Natural killer cell (primary cell): ENCODE data around the gene ADAMTS18. TPM values are rescaled to one million over a fixed set of nuclear protein-coding genes. Genes with fewer than 3 reads are reported as not detected.

Experiments
- ATAC-seq, 3 donors: fragments of 150-1000 bp in 2 of 3; fragments of 200-7000 bp in 1 of 3; cut with Tn5 transposase; 1 replicate in 1 of 3; 2 replicates in 2 of 3; pipeline ENCODE4 v1.10.0; 2021; ENCODE audit warnings: mild to moderate bottlenecking in 2 of 3, moderate library complexity in 2 of 3
- DNase-seq, 2 donors: peaks; one replicate each; pipeline versions ENCODE4 v3.0.0 to v3.0.0-alpha.2; 2013 to 2021; ENCODE audit warnings: mixed read lengths in 1 of 2
- H3K27ac ChIP-seq: one replicate; pipeline ENCODE4 v1.5.1; 2013; ENCODE audit warnings: mild to moderate bottlenecking, low read length
- H3K27me3 ChIP-seq: one replicate; pipeline ENCODE4 v1.6.1; 2013; ENCODE audit warnings: low read length; ENCODE audit not compliant: control insufficient read depth, insufficient read depth
- H3K36me3 ChIP-seq: one replicate; pipeline ENCODE4 v1.6.1; 2013; ENCODE audit warnings: low read length; ENCODE audit not compliant: control insufficient read depth, insufficient read depth
- H3K4me1 ChIP-seq: one replicate; pipeline ENCODE4 v1.6.1; 2013; ENCODE audit warnings: low read length; ENCODE audit not compliant: control insufficient read depth, insufficient read depth
- H3K4me3 ChIP-seq: one replicate; pipeline ENCODE4 v1.5.1; 2013; ENCODE audit warnings: low read length
- H3K9me3 ChIP-seq: one replicate; pipeline ENCODE4 v1.6.1; 2013; ENCODE audit warnings: low read length; ENCODE audit not compliant: control insufficient read depth, insufficient read depth
- H3K27ac Mint-ChIP-seq, 2 donors: one replicate each; pipeline ENCODE4 v1.8.0; 2022; ENCODE audit warnings: mild to moderate bottlenecking in 2 of 2, mixed read lengths in 2 of 2, moderate library complexity in 1 of 2
- H3K27me3 Mint-ChIP-seq, 2 donors: one replicate each; pipeline ENCODE4 v1.8.0; 2022; ENCODE audit warnings: low read depth in 2 of 2, mixed read lengths in 2 of 2
- H3K36me3 Mint-ChIP-seq: one replicate; pipeline ENCODE4 v1.8.0; 2022; ENCODE audit warnings: mixed read lengths
- H3K4me1 Mint-ChIP-seq, 2 donors: one replicate each; pipeline ENCODE4 v1.8.0; 2022; ENCODE audit warnings: mixed read lengths in 2 of 2
- H3K4me3 Mint-ChIP-seq: one replicate; pipeline ENCODE4 v1.8.0; 2022; ENCODE audit warnings: mild to moderate bottlenecking, moderate library complexity, mixed read lengths
- H3K9me3 Mint-ChIP-seq, 2 donors: one replicate each; pipeline ENCODE4 v1.8.0; 2022; ENCODE audit warnings: mixed read lengths in 2 of 2
- CTCF ChIP-seq: fragments of 200-600 bp; IDR thresholded peaks from one replicate; pipeline ENCODE4 v1.8.0; 2022; ENCODE audit warnings: antibody characterized with exemption
- WGBS: methylation state at CpG from one replicate; pipeline ENCODE4 v1.1.7; 2013; ENCODE audit warnings: missing lambda C conversion rate; ENCODE audit not compliant: insufficient coverage; 5-methylcytosine and 5-hydroxymethylcytosine counted together
- intact Hi-C: fragments of 100-400 bp; cut with micrococcal nuclease; formaldehyde crosslinking; loops from one replicate; pipeline ENCODE4 v1.14.2; 2022
- total RNA-seq, 4 donors: library from RNA; stranded (reverse); fragments of 120-200 nt in 1 of 4; gene quantifications; one replicate each; pipeline versions ENCODE4 v1.2.3 to v1.2.4, GENCODE V29; 2013 to 2022

ADAMTS18 gene
- total RNA-seq, 3 donors from 2014 or later (not counting 1 experiment from before 2014, with no cell fraction given), result not detected

GRCh38 chr16:77323695-77324094, 111.1 kb downstream of the ADAMTS18 start:
- no peak overlapping the region for H3K4me3 ChIP-seq
- DNase-seq (no peak), ATAC-seq (no peak)
- H3K4me1 ChIP-seq, result no peaks in the 10 kb centered on the region
- Mint-ChIP-seq H3K4me3 (no peak overlapping the region), H3K27ac (no peak overlapping the region), H3K9me3 (no peaks in the 10 kb centered on the region), H3K27me3 (peaks cover 0 to 3% of the 10 kb centered on the region in 2 donors), H3K36me3 (no peaks in the 10 kb centered on the region), H3K4me1 (no peaks in the 10 kb centered on the region)
- intact Hi-C loops, result no loop called here
- no peaks in the 10 kb centered on the region for H3K36me3 ChIP-seq
- no peak overlapping the region for H3K27ac ChIP-seq
- no peak for TF ChIP-seq CTCF
- no peaks in the 10 kb centered on the region for H3K27me3 ChIP-seq
- no peaks in the 10 kb centered on the region for H3K9me3 ChIP-seq
- WGBS, result 83% methylated on average over 2 of the region's 2 CpGs

GRCh38 chr16:77322757-77323156, 112.1 kb downstream of the ADAMTS18 start:
- ATAC-seq, result no peak
- Histone ChIP-seq H3K36me3 (no peaks in the 10 kb centered on the region), H3K9me3 (no peaks in the 10 kb centered on the region), H3K4me3 (no peak overlapping the region), H3K27ac (no peak overlapping the region), H3K4me1 (no peaks in the 10 kb centered on the region), H3K27me3 (no peaks in the 10 kb centered on the region)
- no peak for TF ChIP-seq CTCF
- intact Hi-C loops, result no loop called here
- no peak for DNase-seq
- H3K36me3 Mint-ChIP-seq, result no peaks in the 10 kb centered on the region
- 65% methylated on average over 2 of the region's 2 CpGs for WGBS
- no peak overlapping the region for H3K27ac Mint-ChIP-seq
- peaks cover 0 to 3% of the 10 kb centered on the region in 2 donors for H3K27me3 Mint-ChIP-seq
- no peaks in the 10 kb centered on the region for H3K4me1 Mint-ChIP-seq
- H3K4me3 Mint-ChIP-seq, result no peak overlapping the region
- no peaks in the 10 kb centered on the region for H3K9me3 Mint-ChIP-seq

- H3K4me1 Mint-ChIP-seq, result no peaks in the 10 kb centered on the region
- ATAC-seq (no peak), DNase-seq (no peak)
- intact Hi-C loops, result no loop called here
- Histone ChIP-seq H3K27me3 (no peaks in the 10 kb centered on the region), H3K27ac (no peak overlapping the region), H3K36me3 (no peaks in the 10 kb centered on the region), H3K4me1 (no peaks in the 10 kb centered on the region), H3K4me3 (no peak overlapping the region), H3K9me3 (no peaks in the 10 kb centered on the region)
- TF ChIP-seq CTCF, result no peak
- no peak overlapping the region for H3K27ac Mint-ChIP-seq
- H3K36me3 Mint-ChIP-seq, result no peaks in the 10 kb centered on the region
- peaks cover 0 to 3% of the 10 kb centered on the region in 2 donors for H3K27me3 Mint-ChIP-seq
- 83% methylated on average over 2 of the region's 2 CpGs for WGBS
- no peaks in the 10 kb centered on the region for H3K9me3 Mint-ChIP-seq
- no peak overlapping the region for H3K4me3 Mint-ChIP-seq
These were observed 117.8 kb downstream of the ADAMTS18 start for GRCh38 chr16:77317059-77317458.

GRCh38 chr16:77310877-77311276, 124.0 kb downstream of the ADAMTS18 start:
- DNase-seq (no peak), ATAC-seq (no peak)
- WGBS, result no CpG with 5 or more reads among the region's 1 CpG
- Mint-ChIP-seq H3K27ac (no peak overlapping the region), H3K36me3 (no peaks in the 10 kb centered on the region), H3K4me3 (no peak overlapping the region), H3K4me1 (peaks cover 10 to 24% of the 10 kb centered on the region in 2 donors), H3K27me3 (no peaks in the 10 kb centered on the region), H3K9me3 (no peaks in the 10 kb centered on the region)
- Histone ChIP-seq H3K27me3 (no peaks in the 10 kb centered on the region), H3K4me1 (peaks cover 8% of the 10 kb centered on the region), H3K4me3 (no peak overlapping the region), H3K36me3 (no peaks in the 10 kb centered on the region), H3K27ac (no peak overlapping the region), H3K9me3 (no peaks in the 10 kb centered on the region)
- intact Hi-C loops, result no loop called here
- TF ChIP-seq CTCF, result no peak
